NT2/D1 (cell line): ENCODE measurements around the gene ZNF565.

Experiments used
- SUZ12 ChIP-seq: IDR thresholded peaks from 2 replicates; pipeline ENCODE4 v1.6.1; 2011; ENCODE audit not compliant: insufficient read length, insufficient read depth; ENCODE audit errors: extremely low read depth
- YY1 ChIP-seq: IDR thresholded peaks from 2 replicates; pipeline ENCODE4 v1.6.1; 2011; ENCODE audit not compliant: insufficient read length, insufficient read depth
- ZNF274 ChIP-seq: IDR thresholded peaks from 2 replicates; pipeline ENCODE4 v1.6.1; 2011; ENCODE audit warnings: mild to moderate bottlenecking, low read depth, low read length

- no peak for TF ChIP-seq ZNF274
- no peak for TF ChIP-seq SUZ12
- no peak for TF ChIP-seq YY1
Observed at GRCh38 chr19:36215276-36216123, 1.0 kb upstream of the ZNF565 start.
